Omental fat pad (tissue), 4 donors: Measurements from ENCODE around the gene AHCYL1. TPM values are rescaled to one million over a fixed set of nuclear protein-coding genes. Genes with fewer than 3 reads are reported as not detected.
A peak's percentile ranks its signal among the peaks of the same experiment; 100 is the strongest.

Experiments
- ATAC-seq: fragments of 150-250 bp; one replicate; pipeline ENCODE4 v1.9.1; 2016; ENCODE audit warnings: mild to moderate bottlenecking, moderate library complexity; ENCODE audit not compliant: low FRiP score
- DNase-seq: peaks from one replicate; pipeline ENCODE4 v3.0.0-alpha.2; 2019; ENCODE audit warnings: low spot score
- CTCF ChIP-seq, 3 donors: fragments of 450-650 bp; IDR thresholded peaks; one replicate each; pipeline ENCODE4 v1.5.1; 2016 to 2017; ENCODE audit warnings: antibody characterized with exemption in 3 of 3, mild to moderate bottlenecking in 3 of 3, moderate library complexity in 2 of 3
- total RNA-seq, 4 donors: library from RNA; depleted of rRNA; stranded (reverse); fragments of >200 nt; gene quantifications; one replicate each; pipeline ENCODE4 v1.1.0, GENCODE V29; 2016

AHCYL1 gene
- total RNA-seq, 4 donors from 2014 or later = 76.0 to 107 (median 95.8) TPM

- ATAC-seq (peak; percentile 67), DNase-seq (no peak)
- TF ChIP-seq CTCF (IDR thresholded peaks at IDR 0.05) = no peak
Measured at GRCh38 chr1:109995536-109995935, 11.0 kb downstream of the AHCYL1 start.

- TF ChIP-seq CTCF (IDR thresholded peaks at IDR 0.05) = no peak
- no peak for DNase-seq
- ATAC-seq = no peak
Measured at GRCh38 chr1:109996476-109996875, 11.9 kb downstream of the AHCYL1 start.

- ATAC-seq (no peak), DNase-seq (no peak)
- no peak for TF ChIP-seq CTCF (IDR thresholded peaks at IDR 0.05)
Measured at GRCh38 chr1:109997204-109997866, 12.8 kb downstream of the AHCYL1 start.

GRCh38 chr1:109997867-109998229 lies 13.3 kb downstream of the AHCYL1 start:
- DNase-seq = no peak
- TF ChIP-seq CTCF (IDR thresholded peaks at IDR 0.05) = no peak
- ATAC-seq = no peak

- no peak for TF ChIP-seq CTCF (IDR thresholded peaks at IDR 0.05)
- ATAC-seq = no peak
Measured at GRCh38 chr1:110002695-110003094, 18.1 kb downstream of the AHCYL1 start.

GRCh38 chr1:110003747-110004428 lies 19.3 kb downstream of the AHCYL1 start:
- ATAC-seq (peak; percentile 98), DNase-seq (peak; percentile 70)
- no peak for TF ChIP-seq CTCF (IDR thresholded peaks at IDR 0.05)

More at GRCh38 chr1:110002695-110003094, 18.1 kb downstream of the AHCYL1 start:
- DNase-seq = no peak

GRCh38 chr1:110004583-110004982 lies 20.0 kb downstream of the AHCYL1 start:
- DNase-seq (no peak), ATAC-seq (no peak)
- TF ChIP-seq CTCF (IDR thresholded peaks at IDR 0.05) = no peak
